ENCODE measurements around the gene RNF40. TPM values are rescaled to one million over a fixed set of nuclear protein-coding genes. Genes with fewer than 3 reads are reported as not detected.

The RNF40 gene
- total RNA-seq, 1 donor from 2014 or later, result 98.5 TPM

GRCh38 chr16:30773826-30774225, 11.7 kb downstream of the RNF40 start:
- H3K9me3 Mint-ChIP-seq, result no peaks in the 10 kb centered on the region
- DNase-seq (ENCODE audit: low spot score), result no peak
- H3K27ac Mint-ChIP-seq, result no peak overlapping the region
- H3K36me3 Mint-ChIP-seq (ENCODE audit: low read depth), result peaks cover 27% of the 10 kb centered on the region
- H3K4me3 Mint-ChIP-seq, result no peak overlapping the region
- H3K27me3 Mint-ChIP-seq (ENCODE audit: insufficient read depth), result no peaks in the 10 kb centered on the region
- intact Hi-C loops (cut with micrococcal nuclease), result no loop called here
- H3K4me1 Mint-ChIP-seq (ENCODE audit: low read depth), result peaks cover 20% of the 10 kb centered on the region

GRCh38 chr16:30774367-30775130, 12.4 kb downstream of the RNF40 start:
- Mint-ChIP-seq H3K4me1 (ENCODE audit: low read depth) (peaks cover 20% of the 10 kb centered on the region), H3K9me3 (no peaks in the 10 kb centered on the region), H3K36me3 (ENCODE audit: low read depth) (peaks cover 22% of the 10 kb centered on the region), H3K4me3 (peak overlapping the region; percentile 94), H3K27ac (no peak overlapping the region), H3K27me3 (ENCODE audit: insufficient read depth) (no peaks in the 10 kb centered on the region)
- intact Hi-C loops (cut with micrococcal nuclease), result loop anchor here (1.0 kb wide), 3 partner anchors 12 to 40 kb away; partner anchors contain the start of genes CFAP119, PHKG2 and RNF40
- no peak for DNase-seq (ENCODE audit: low spot score)

- no peak for DNase-seq (ENCODE audit: low spot score)
- no peaks in the 10 kb centered on the region for H3K27me3 Mint-ChIP-seq (ENCODE audit: insufficient read depth)
- H3K9me3 Mint-ChIP-seq, result no peaks in the 10 kb centered on the region
- H3K4me1 Mint-ChIP-seq (ENCODE audit: low read depth), result peaks cover 20% of the 10 kb centered on the region
- peak overlapping the region; percentile 96 for H3K27ac Mint-ChIP-seq
- intact Hi-C loops (cut with micrococcal nuclease), result loop anchor here (1.0 kb wide), 3 partner anchors 13 to 39 kb away; partner anchors contain the start of genes CFAP119, PHKG2 and RNF40
- peaks cover 21% of the 10 kb centered on the region for H3K36me3 Mint-ChIP-seq (ENCODE audit: low read depth)
- peak overlapping the region; percentile 94 for H3K4me3 Mint-ChIP-seq
Measured at GRCh38 chr16:30775131-30775391, 12.9 kb downstream of the RNF40 start.

- no peaks in the 10 kb centered on the region for H3K9me3 Mint-ChIP-seq
- intact Hi-C loops (cut with micrococcal nuclease), result loop anchor here (1.0 kb wide), 3 partner anchors 13 to 39 kb away; partner anchors contain the start of genes CFAP119, PHKG2 and RNF40
- peak overlapping the region; percentile 94 for H3K4me3 Mint-ChIP-seq
- peak; percentile 56 for DNase-seq (ENCODE audit: low spot score)
- peaks cover 18% of the 10 kb centered on the region for H3K36me3 Mint-ChIP-seq (ENCODE audit: low read depth)
- H3K27me3 Mint-ChIP-seq (ENCODE audit: insufficient read depth), result no peaks in the 10 kb centered on the region
- peak overlapping the region; percentile 96 for H3K27ac Mint-ChIP-seq
- H3K4me1 Mint-ChIP-seq (ENCODE audit: low read depth), result peaks cover 20% of the 10 kb centered on the region
Measured at GRCh38 chr16:30775392-30776188, 13.5 kb downstream of the RNF40 start.

- H3K27ac Mint-ChIP-seq, result peak overlapping the region; percentile 65
- peak overlapping the region; percentile 94 for H3K4me3 Mint-ChIP-seq
- peaks cover 8% of the 10 kb centered on the region for H3K36me3 Mint-ChIP-seq (ENCODE audit: low read depth)
- DNase-seq (ENCODE audit: low spot score), result no peak
- no peaks in the 10 kb centered on the region for H3K27me3 Mint-ChIP-seq (ENCODE audit: insufficient read depth)
- no peaks in the 10 kb centered on the region for H3K9me3 Mint-ChIP-seq
- H3K4me1 Mint-ChIP-seq (ENCODE audit: low read depth), result peaks cover 16% of the 10 kb centered on the region
- intact Hi-C loops (cut with micrococcal nuclease), result no loop called here
Measured at GRCh38 chr16:30777591-30778297, 15.6 kb downstream of the RNF40 start.

- no peak for DNase-seq (ENCODE audit: low spot score)
- Mint-ChIP-seq H3K36me3 (ENCODE audit: low read depth) (peaks cover 2% of the 10 kb centered on the region), H3K4me1 (ENCODE audit: low read depth) (peaks cover 10% of the 10 kb centered on the region), H3K27ac (no peak overlapping the region), H3K27me3 (ENCODE audit: insufficient read depth) (no peaks in the 10 kb centered on the region), H3K9me3 (no peaks in the 10 kb centered on the region), H3K4me3 (peak overlapping the region; percentile 54)
- intact Hi-C loops (cut with micrococcal nuclease), result no loop called here
Measured at GRCh38 chr16:30778549-30779244, 16.6 kb downstream of the RNF40 start.

GRCh38 chr16:30779596-30779995, 17.5 kb downstream of the RNF40 start:
- H3K4me3 Mint-ChIP-seq, result no peak overlapping the region
- no peaks in the 10 kb centered on the region for H3K27me3 Mint-ChIP-seq (ENCODE audit: insufficient read depth)
- no peaks in the 10 kb centered on the region for H3K9me3 Mint-ChIP-seq
- peaks cover 10% of the 10 kb centered on the region for H3K4me1 Mint-ChIP-seq (ENCODE audit: low read depth)
- H3K36me3 Mint-ChIP-seq (ENCODE audit: low read depth), result no peaks in the 10 kb centered on the region
- intact Hi-C loops (cut with micrococcal nuclease), result no loop called here
- no peak overlapping the region for H3K27ac Mint-ChIP-seq
- DNase-seq (ENCODE audit: low spot score), result no peak

- DNase-seq (ENCODE audit: low spot score), result no peak
- no peak overlapping the region for H3K27ac Mint-ChIP-seq
- peaks cover 4% of the 10 kb centered on the region for H3K27me3 Mint-ChIP-seq (ENCODE audit: insufficient read depth)
- intact Hi-C loops (cut with micrococcal nuclease), result no loop called here
- H3K9me3 Mint-ChIP-seq, result no peaks in the 10 kb centered on the region
- peaks cover 10% of the 10 kb centered on the region for H3K4me1 Mint-ChIP-seq (ENCODE audit: low read depth)
- no peak overlapping the region for H3K4me3 Mint-ChIP-seq
- H3K36me3 Mint-ChIP-seq (ENCODE audit: low read depth), result no peaks in the 10 kb centered on the region
Measured at GRCh38 chr16:30780021-30780420, 17.9 kb downstream of the RNF40 start.

- Mint-ChIP-seq H3K9me3 (no peaks in the 10 kb centered on the region), H3K27ac (no peak overlapping the region), H3K36me3 (ENCODE audit: low read depth) (no peaks in the 10 kb centered on the region), H3K4me3 (no peak overlapping the region), H3K4me1 (ENCODE audit: low read depth) (peaks cover 10% of the 10 kb centered on the region), H3K27me3 (ENCODE audit: insufficient read depth) (peaks cover 9% of the 10 kb centered on the region)
- DNase-seq (ENCODE audit: low spot score), result no peak
- intact Hi-C loops (cut with micrococcal nuclease), result no loop called here
Measured at GRCh38 chr16:30780549-30780948, 18.4 kb downstream of the RNF40 start.

GRCh38 chr16:30782486-30783279, 20.6 kb downstream of the RNF40 start:
- no peaks in the 10 kb centered on the region for H3K9me3 Mint-ChIP-seq
- intact Hi-C loops (cut with micrococcal nuclease), result no loop called here
- H3K27me3 Mint-ChIP-seq (ENCODE audit: insufficient read depth), result peaks cover 24% of the 10 kb centered on the region
- DNase-seq (ENCODE audit: low spot score), result no peak
- H3K4me3 Mint-ChIP-seq, result no peak overlapping the region
- H3K27ac Mint-ChIP-seq, result no peak overlapping the region
- no peaks in the 10 kb centered on the region for H3K36me3 Mint-ChIP-seq (ENCODE audit: low read depth)
- H3K4me1 Mint-ChIP-seq (ENCODE audit: low read depth), result no peaks in the 10 kb centered on the region

- no peak for DNase-seq (ENCODE audit: low spot score)
- intact Hi-C loops (cut with micrococcal nuclease), result no loop called here
- no peaks in the 10 kb centered on the region for H3K36me3 Mint-ChIP-seq (ENCODE audit: low read depth)
- no peak overlapping the region for H3K27ac Mint-ChIP-seq
- no peaks in the 10 kb centered on the region for H3K4me1 Mint-ChIP-seq (ENCODE audit: low read depth)
- H3K4me3 Mint-ChIP-seq, result no peak overlapping the region
- H3K27me3 Mint-ChIP-seq (ENCODE audit: insufficient read depth), result peaks cover 32% of the 10 kb centered on the region
- H3K9me3 Mint-ChIP-seq, result no peaks in the 10 kb centered on the region
Measured at GRCh38 chr16:30783280-30784109, 21.4 kb downstream of the RNF40 start.
